Fibroblast of lung (primary cell): ENCODE data around the gene PYGO1.

Experiments used
- CTCF ChIP-seq, 2 donors: IDR thresholded peaks in 1 of 2; conservative IDR thresholded peaks in 1 of 2; 1 replicate in 1 of 2; 2 replicates in 1 of 2; pipeline ENCODE4 v1.5.1; 2011 to 2012; ENCODE audit warnings: low read length in 2 of 2, control low read depth in 1 of 2, inconsistent platforms in 1 of 2, low read depth in 1 of 2, mild to moderate bottlenecking in 1 of 2
- EZH2 ChIP-seq: IDR thresholded peaks from 2 replicates; pipeline ENCODE4 v1.5.1; 2012; ENCODE audit warnings: low read length, control low read depth, mild to moderate bottlenecking; ENCODE audit errors: missing control alignments

GRCh38 chr15:55589287-55589686 lies 1.1 kb upstream of the PYGO1 start:
- TF ChIP-seq EZH2: no peak
- no peak for TF ChIP-seq CTCF (conservative IDR thresholded peaks at IDR 0.05 in 1 of 2, IDR thresholded peaks at IDR 0.05 in 1 of 2; ENCODE audit: low read depth in 1 of 2, low read length in 2 of 2)
